HG02623 (cell line): ENCODE measurements around the gene CD52.
"Not testable (repeated sequence)": the region's sequence is repeated elsewhere in the genome, so short reads cannot be mapped to it uniquely, and the experiment has no call there.

Experiments
- ATAC-seq: cut with Tn5 transposase; IDR thresholded peaks from one replicate; pipeline ENCODE4 v1.9.1; 2021; ENCODE audit warnings: moderate library complexity; ENCODE audit not compliant: unreplicated experiment

CD52 gene

GRCh38 chr1:26329380-26329779 is 11.6 kb downstream of the CD52 start:
- ATAC-seq, result not testable (repeated sequence)

GRCh38 chr1:26330276-26330675 is 12.5 kb downstream of the CD52 start:
- ATAC-seq, result no peak

- not testable (repeated sequence) for ATAC-seq
Observed at GRCh38 chr1:26333312-26333711, 15.6 kb downstream of the CD52 start.

DNA sequence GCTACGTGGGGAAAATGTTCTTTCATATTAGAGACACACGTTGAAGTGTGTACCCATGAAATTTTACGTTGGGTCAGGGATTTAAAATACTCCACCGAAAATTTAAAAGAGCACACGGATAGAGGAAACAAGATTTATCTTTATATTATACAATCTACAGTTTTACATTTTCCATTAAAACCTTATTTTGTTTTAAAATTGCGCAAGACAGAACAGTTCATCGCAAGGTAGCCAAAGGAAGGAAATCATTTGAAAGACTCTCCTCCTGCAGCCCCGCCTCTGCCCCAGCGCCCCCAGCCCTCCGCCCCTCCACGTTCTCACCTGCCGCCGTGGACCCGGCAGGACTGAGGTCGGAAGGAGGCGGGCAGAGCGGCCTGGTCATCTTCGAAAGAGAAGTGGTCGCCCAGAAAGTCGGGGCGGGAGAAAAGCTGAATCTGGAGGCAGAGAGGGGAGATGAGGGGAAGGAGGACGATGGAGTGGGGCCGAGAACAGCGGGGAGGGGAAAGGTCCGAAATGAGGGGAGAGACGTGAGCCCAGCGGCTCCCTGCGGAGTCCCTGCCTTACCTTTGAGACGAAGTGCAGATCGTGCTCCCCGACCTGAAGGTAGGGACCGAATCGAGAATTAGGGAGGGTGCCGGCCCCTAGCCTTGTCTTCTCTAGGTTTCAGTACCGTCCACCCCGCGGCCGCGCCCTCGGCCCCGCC is 18.2 kb downstream of the CD52 start:
- no peak for ATAC-seq

DNA sequence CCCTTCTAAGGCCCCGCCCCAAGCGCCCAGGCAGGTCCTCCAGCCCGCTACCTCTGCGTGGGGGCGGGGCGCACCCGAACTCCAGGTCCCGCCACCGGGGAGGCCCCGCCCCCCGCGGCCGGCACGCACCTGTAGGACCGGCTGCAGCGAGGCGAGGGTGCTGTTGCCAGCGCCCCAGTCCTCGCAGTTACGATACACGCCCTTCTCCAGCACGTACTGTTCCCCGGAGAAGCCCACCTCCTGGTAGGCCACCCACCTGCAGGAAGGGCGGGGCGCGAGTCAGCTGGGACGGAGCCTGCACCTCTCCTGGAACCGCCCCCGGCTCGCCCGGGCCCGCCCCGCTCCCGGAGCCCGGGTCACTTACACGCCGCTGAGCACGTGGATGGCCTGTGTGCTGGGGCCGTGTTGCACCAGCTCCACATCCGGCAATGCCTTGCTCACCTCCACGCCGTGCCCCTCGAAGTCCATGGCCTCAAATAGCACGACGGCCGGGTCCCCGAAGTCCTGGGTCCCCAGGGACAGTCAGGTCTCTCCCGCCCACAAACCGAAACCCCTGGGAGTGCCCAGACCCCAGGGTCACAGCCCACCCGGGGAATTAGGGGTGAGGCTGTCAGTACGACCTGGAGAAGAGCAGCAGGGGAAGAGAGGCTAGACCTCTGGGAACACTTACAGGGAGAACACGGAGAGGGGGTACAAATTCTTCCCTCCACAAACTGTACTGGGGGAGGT is 18.9 kb downstream of the CD52 start:
- no peak for ATAC-seq

GRCh38 chr1:26337206-26337535 is 19.4 kb downstream of the CD52 start:
- ATAC-seq, result no peak

DNA sequence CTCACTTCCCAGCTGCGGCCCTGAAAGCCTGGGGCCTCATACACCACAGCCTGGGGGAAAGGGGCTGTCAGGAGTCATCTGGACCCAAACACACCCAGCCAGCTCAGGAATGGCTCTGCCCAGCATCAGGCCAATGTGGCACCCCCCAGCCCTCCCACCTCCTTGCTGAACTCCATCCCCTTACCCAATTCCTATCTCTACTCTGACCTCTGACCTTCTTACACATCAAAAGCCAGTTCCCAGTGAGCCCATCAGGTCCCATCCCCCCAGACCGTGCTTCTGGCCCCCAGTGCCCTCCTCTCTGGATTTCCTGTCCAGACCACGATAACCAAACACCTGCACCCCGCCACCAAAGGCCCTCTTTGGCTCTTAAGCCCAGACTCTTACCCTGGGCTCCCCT is 19.9 kb downstream of the CD52 start:
- ATAC-seq, result no peak

- ATAC-seq, result no peak
Observed at GRCh38 chr1:26338670-26339069, 20.9 kb downstream of the CD52 start.

GRCh38 chr1:26340047-26340481 is 22.3 kb downstream of the CD52 start:
- ATAC-seq, result no peak

DNA sequence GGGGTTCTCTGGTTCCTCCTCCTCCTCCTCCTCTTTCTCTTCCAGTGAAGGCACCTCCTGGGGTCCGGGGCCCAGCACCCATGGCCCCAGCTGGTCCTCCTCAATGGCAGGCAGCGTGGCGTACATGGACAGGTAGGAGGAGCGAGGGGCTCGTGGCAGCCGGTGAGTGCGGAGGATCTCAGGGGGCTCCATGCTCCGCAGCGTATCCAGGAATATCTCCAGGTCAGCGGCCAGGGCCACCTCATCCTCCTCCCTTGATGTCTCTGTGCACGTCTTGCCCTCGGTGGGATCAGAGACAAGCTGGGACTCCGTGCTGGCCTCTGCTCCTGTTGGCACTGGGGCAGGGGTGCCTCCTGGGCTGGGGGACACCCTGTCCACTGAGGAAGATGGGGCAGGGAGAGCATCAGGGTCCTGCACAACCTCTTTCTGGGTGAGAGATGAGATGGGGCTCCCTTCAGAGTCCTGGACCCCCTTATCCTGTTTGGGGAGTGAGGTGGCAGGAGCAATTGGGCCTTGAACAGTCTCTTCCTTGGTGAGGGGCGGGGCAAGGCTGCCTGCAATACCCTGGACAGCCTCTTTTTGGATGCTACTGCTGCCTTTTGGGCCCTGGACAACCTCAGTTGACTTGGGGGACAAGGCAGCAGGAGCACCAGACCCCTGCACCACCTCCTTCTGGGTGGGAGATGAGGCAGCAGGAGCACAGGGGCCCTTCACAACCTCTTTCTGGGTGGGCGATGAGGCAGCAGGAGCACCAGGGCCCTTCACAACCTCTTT is 26.6 kb downstream of the CD52 start:
- no peak for ATAC-seq

DNA sequence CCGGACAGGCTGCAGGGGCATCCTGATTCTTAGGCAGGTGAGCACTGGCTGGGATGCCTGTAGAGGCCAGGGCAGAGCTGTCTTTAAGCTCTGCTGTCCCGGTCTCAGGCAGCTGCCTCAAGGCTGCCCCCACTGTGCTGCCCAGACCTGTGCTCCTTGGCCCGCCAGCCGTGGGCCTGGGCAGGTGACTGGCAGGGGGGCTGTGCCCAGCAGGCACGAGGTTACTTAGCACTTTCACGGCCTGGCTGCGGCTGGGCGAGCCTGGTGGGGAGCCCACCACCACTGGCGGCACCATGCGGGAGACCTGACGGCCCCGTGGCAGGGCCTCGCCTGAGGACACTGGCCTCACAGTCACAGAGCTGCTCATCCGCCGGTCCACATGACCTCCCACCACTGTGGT is 28.0 kb downstream of the CD52 start:
- ATAC-seq, result no peak

GRCh38 chr1:26346274-26347033 is 28.7 kb downstream of the CD52 start:
- no peak for ATAC-seq

DNA sequence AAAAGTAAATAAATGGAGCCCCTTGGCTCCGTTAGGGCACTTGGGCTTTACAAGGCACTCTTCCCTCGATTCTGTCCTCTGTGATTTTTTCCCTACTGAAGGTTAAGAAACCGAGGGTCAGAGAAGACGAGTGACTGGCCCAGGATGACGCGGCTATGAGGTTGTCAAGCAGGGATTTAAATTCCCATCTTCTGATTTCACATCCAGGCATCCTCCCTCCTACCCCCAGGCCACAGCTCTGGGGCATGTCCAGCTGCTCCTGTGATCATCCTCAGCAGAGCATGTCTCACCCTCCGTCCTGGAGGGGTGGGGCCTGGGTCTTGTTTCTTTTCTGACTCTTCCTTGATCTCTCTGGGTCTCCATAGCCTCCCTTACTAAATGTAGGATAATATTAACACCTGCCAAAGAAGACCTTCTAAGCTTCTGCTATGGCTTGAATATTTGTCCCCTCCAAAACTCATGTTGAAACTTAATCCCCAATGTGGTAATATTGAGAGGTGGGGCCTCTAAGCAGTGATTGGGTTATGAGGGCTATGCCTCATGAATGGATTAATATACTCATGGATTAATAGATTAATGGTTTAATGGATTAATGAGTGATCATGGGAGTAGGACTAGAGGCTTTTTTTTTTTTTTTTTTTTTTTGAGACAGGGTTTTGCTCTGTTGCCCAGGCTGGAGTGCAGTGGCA is 31.6 kb downstream of the CD52 start:
- ATAC-seq, result no peak

- ATAC-seq, result no peak
Observed at GRCh38 chr1:26349877-26350244, 32.1 kb downstream of the CD52 start.

DNA sequence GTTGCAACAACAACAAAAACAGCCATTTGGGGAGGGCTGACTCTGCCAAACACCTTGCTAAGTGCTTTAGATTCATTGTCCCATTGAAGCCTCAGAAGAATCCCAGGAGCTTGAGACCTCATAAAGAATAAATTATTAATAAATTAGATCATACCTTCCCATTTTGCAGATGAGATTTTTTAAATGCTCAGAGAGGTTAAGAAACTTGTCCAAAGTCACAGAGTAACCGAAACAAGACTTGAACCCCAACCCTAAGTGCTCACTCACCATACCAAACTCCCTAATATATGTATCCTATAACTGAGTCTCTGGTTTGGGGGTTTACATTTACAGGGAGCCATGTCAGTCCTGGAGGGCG is 32.6 kb downstream of the CD52 start:
- ATAC-seq, result no peak

DNA sequence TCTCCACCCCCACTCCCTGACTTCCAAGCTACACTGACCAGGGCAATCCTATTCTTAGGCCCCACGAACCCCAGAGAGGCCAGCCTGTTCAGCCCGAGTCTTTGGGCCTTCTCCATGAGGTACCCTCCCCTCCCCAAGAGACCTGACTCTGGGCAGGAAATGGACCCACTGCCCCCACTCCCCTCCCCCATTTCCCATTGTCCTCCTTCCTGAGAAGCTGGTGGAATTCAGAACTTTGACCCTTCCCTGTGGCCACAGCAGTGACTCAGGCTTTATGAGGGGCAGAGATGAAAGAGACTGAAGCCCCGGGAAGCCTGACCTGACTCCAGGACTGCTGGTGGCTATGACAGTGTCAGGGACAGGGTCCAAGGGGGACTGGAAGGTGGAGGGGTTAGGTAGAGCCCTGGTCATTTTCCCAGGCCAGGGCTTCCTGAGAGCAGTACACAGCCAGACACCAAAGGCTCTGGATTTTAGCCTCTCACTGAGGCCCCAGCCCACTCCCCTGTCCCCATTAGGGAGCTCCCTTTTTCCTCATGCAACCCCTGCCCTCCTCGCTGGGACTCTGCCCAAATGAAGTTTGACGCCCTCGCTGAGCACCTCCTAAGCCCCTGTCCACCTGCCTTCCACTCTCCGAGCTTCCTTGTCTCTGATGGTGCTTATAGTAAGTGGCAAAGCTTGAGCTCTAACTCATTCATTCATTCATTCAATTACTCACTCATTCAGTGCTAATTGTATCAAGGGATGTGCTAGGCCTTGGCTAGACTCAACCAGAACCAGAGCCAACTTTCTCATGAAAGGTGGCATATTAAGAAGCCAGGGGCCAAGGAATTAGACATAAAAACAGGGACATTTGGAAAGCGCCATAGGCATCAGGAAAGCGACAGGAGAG is 33.2 kb downstream of the CD52 start:
- no peak for ATAC-seq

- ATAC-seq, result no peak
Observed at GRCh38 chr1:26351590-26352337, 34.0 kb downstream of the CD52 start.

DNA sequence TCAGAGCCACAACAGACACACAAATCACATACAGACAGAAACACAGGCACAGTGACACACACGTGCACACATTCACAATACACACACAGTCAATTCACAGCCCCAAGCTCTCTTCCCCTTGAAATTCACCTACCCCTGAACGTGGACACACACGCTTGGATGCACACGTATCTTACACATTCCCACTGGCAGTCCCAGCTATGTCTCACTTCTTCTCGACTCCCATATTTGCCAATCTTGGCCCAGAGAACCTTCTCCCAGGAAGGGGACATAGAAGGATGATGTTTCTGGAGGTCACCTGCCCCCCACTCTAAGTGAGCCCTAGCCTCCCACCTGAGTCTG is 34.6 kb downstream of the CD52 start:
- no peak for ATAC-seq

GRCh38 chr1:26353210-26353859 is 35.6 kb downstream of the CD52 start:
- no peak for ATAC-seq
